Peyer's patch (tissue), 4 donors: Measurements from ENCODE around the gene EIF4A3.
"Not testable (repeated sequence)": the region's sequence is repeated elsewhere in the genome, so short reads cannot be mapped to it uniquely, and the experiment has no call there.

ENCODE experiments used
- POLR2A ChIP-seq, 2 donors: fragments of 450-650 bp; IDR thresholded peaks; one replicate each; pipeline ENCODE4 v1.5.1; 2017; ENCODE audit warnings: antibody characterized with exemption in 2 of 2, mild to moderate bottlenecking in 2 of 2, moderate library complexity in 2 of 2
- TF ChIP-seq, protein P1 (sequence below), 6 experiments: fragments of 450-650 bp in 4 of 6; fragments of 200-600 bp in 2 of 6; sonication (generic) in 1 of 6; IDR thresholded peaks; one replicate each; pipeline ENCODE4 v1.5.1; 2017 to 2019; ENCODE audit warnings: antibody characterized with exemption in 6 of 6, mild to moderate bottlenecking in 3 of 6, moderate library complexity in 1 of 6

- TF ChIP-seq, protein P1, sequence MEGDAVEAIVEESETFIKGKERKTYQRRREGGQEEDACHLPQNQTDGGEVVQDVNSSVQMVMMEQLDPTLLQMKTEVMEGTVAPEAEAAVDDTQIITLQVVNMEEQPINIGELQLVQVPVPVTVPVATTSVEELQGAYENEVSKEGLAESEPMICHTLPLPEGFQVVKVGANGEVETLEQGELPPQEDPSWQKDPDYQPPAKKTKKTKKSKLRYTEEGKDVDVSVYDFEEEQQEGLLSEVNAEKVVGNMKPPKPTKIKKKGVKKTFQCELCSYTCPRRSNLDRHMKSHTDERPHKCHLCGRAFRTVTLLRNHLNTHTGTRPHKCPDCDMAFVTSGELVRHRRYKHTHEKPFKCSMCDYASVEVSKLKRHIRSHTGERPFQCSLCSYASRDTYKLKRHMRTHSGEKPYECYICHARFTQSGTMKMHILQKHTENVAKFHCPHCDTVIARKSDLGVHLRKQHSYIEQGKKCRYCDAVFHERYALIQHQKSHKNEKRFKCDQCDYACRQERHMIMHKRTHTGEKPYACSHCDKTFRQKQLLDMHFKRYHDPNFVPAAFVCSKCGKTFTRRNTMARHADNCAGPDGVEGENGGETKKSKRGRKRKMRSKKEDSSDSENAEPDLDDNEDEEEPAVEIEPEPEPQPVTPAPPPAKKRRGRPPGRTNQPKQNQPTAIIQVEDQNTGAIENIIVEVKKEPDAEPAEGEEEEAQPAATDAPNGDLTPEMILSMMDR (IDR thresholded peaks at IDR 0.05), result not testable (repeated sequence)
- TF ChIP-seq POLR2A (IDR thresholded peaks at IDR 0.05), result not testable (repeated sequence)
Observed at GRCh38 chr17:80155600-80155999, 8.7 kb upstream of the EIF4A3 start.
